Measurements from ENCODE around the gene HSDL1.

- TF ChIP-seq POLR2A (IDR thresholded peaks at IDR 0.05; ENCODE audit: low read depth, low read length) (no peak), POLR2AphosphoS5 (IDR thresholded peaks at IDR 0.05; ENCODE audit: low read depth, low read length) (no peak), TAF1 (IDR thresholded peaks at IDR 0.05; ENCODE audit: borderline replicate concordance, low read depth, low read length) (no peak)
These were observed 16.1 kb upstream of the HSDL1 start for GRCh38 chr16:84161037-84161436.
